Stimulated activated naive CD8-positive, alpha-beta T cell treated with anti-CD3 and anti-CD28 coated beads, Interleukin-15, Interleukin-2, amounts not matched to agents 100 ng/mL and 50 ng/mL, for 24 hours (primary cell): ENCODE results near the gene SOX10.
"Not testable (repeated sequence)": the region's sequence is repeated elsewhere in the genome, so short reads cannot be mapped to it uniquely, and the experiment has no call there.

Experiments used
- H3K27ac Mint-ChIP-seq: one replicate; pipeline ENCODE4 v1.8.0; 2021; ENCODE audit warnings: mild to moderate bottlenecking, mixed read lengths
- H3K27me3 Mint-ChIP-seq: one replicate; pipeline ENCODE4 v1.8.0; 2021; ENCODE audit warnings: mixed read lengths
- H3K36me3 Mint-ChIP-seq: one replicate; pipeline ENCODE4 v1.8.0; 2021; ENCODE audit warnings: low read depth, mixed read lengths
- H3K4me1 Mint-ChIP-seq: one replicate; pipeline ENCODE4 v1.8.0; 2021; ENCODE audit warnings: low read depth, mixed read lengths
- H3K4me3 Mint-ChIP-seq: one replicate; pipeline ENCODE4 v1.8.0; 2021; ENCODE audit warnings: mild to moderate bottlenecking, mixed read lengths
- H3K9me3 Mint-ChIP-seq: one replicate; pipeline ENCODE4 v1.8.0; 2021; ENCODE audit warnings: mixed read lengths

SOX10 gene

DNA sequence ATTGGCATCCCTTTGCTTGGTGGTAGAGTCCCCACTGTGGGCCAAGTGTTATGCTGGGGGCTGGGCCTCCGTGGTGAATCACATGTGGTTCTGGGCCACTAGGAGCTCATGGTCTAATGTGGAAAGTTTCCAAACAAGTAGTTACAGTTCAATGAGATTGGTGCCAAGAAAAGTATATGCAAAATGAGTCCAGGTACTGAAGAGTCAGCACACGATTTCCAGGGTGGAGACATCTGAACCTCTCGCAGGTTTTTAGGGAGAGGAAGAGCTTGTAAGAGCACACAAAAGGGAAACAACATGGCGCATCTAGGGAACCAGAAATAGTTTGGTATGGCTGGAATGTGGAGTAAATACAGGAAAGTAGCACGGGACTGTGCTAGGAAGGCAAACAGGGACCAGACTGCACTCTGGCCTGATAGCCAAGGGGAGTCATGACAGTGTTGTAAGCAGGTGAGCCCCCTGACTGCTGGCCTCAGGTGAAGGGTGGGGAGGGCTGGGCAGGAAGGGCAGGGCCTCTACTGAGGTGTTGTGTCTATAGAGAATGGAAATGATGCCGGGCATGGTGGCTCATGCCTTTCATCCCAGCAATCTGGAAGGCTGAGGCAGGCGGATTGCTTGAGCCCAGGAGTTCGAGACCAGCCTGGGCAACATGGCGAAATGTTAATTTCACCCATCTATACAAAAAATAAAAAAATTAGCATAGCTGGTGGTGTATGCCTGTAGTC, 18.3 kb downstream of the SOX10 start:
- peaks cover 3% of the 10 kb centered on the region for H3K4me1 Mint-ChIP-seq
- H3K36me3 Mint-ChIP-seq, result peaks cover 56% of the 10 kb centered on the region
- no peaks in the 10 kb centered on the region for H3K27me3 Mint-ChIP-seq
- no peaks in the 10 kb centered on the region for H3K9me3 Mint-ChIP-seq
- H3K4me3 Mint-ChIP-seq, result no peak overlapping the region
- H3K27ac Mint-ChIP-seq, result no peak overlapping the region

DNA sequence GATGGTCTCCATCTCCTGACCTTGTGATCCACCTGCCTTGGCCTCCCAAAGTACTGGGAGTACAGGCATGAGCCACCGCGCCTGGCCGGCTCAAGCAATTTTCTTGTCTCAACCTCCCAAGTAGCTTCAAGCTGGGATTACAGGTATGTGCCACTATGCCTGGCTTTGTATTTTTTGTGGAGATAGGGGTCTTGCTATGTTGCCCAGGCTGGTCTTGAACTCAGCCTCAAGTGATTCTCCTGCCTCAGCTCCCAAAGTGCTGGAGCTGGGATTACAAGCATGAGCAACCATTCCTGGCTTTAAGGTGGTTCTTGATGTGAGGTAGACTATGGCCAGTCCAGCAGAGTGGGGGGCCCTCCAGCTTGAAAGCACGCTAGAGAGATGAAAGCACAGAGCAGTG, 23.3 kb downstream of the SOX10 start:
- Mint-ChIP-seq H3K27ac (no peak overlapping the region), H3K4me3 (no peak overlapping the region), H3K9me3 (no peaks in the 10 kb centered on the region), H3K4me1 (peaks cover 12% of the 10 kb centered on the region), H3K36me3 (peaks cover 62% of the 10 kb centered on the region), H3K27me3 (no peaks in the 10 kb centered on the region)

DNA sequence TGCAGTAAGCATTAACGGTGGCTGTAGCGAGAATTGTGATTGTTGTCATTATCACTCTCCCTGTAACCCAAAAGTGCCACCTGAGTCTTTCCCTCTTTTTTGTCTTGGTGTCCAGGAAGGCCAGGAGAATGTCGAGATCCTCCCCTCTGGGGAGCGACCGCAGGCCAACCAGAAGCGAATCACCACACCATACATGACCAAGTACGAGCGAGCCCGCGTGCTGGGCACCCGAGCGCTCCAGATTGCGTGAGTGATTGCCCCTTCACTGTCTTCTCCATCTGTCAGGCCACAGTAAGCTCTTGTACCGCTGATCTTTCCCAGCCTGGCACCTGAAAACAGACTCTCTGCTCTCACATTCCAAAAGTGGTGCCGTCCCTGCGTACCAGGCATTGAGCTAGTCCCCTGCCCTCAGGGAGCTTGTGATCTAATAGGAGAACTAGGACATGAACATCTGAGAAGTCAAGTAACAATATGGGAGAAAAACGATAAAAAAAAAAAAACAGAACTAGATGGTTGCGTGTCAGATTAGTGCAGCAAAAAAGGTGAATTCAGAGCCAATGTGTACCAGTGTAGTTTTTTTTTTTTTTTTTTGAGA, 25.0 kb downstream of the SOX10 start:
- H3K4me1 Mint-ChIP-seq, result peaks cover 21% of the 10 kb centered on the region
- no peaks in the 10 kb centered on the region for H3K27me3 Mint-ChIP-seq
- H3K4me3 Mint-ChIP-seq, result no peak overlapping the region
- no peak overlapping the region for H3K27ac Mint-ChIP-seq
- H3K36me3 Mint-ChIP-seq, result peaks cover 59% of the 10 kb centered on the region
- no peaks in the 10 kb centered on the region for H3K9me3 Mint-ChIP-seq

DNA sequence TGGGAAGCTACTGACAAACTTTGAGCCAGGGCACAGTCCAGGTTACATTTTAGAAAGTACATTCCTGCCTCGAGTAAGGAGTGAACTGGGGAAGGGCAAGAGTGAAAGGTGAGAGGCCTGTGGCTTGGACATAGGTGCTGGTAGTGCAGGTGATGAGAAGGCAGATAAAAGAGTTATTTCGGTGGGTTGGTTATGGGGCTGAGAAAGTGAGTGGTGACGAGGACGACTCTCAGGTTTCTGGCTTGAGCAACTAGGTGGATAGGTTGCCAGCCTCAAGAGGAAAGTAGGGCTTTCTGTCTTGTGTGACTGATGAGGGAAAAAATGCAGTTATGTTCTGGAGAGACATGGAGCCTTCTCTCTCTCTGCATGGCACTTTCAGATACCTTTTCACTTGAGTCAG, 27.1 kb downstream of the SOX10 start:
- H3K27ac Mint-ChIP-seq, result peak overlapping the region; percentile 63
- peaks cover 57% of the 10 kb centered on the region for H3K36me3 Mint-ChIP-seq

DNA sequence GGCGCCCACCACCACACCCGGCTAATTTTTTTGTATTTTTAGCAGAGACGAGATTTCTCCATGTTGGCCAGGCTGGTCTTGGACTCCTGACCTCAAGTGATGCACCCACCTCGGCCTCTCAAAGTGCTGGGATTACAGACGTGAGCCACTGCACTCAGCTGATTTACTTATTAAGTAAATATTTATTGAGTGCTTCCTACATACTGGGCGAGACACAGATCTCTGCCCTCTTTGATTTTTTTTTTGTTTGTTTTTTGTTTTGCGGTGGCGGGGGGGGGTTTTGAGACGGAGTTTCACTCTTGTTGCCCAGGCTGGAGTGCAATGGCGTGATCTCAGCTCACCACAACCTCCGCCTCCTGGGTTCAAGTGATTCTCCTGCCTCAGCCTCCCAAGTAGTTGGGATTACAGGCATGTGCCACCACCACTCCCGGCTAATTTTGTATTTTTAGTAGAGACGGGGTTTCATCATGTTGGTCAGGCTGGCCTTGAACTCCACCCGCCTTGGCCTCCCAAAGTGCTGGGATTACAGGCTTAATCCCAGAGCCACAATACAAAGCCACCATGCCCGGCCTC, 28.4 kb downstream of the SOX10 start:
- Mint-ChIP-seq H3K27me3 (peaks cover 14% of the 10 kb centered on the region), H3K36me3 (peaks cover 46% of the 10 kb centered on the region), H3K4me1 (peaks cover 31% of the 10 kb centered on the region)
- H3K4me3 Mint-ChIP-seq, H3K9me3 Mint-ChIP-seq, H3K27ac Mint-ChIP-seq: not testable (repeated sequence)

More for the DNA sequence above, 27.1 kb downstream of the SOX10 start:
- Mint-ChIP-seq H3K4me3 (no peak overlapping the region), H3K27me3 (peaks cover 10% of the 10 kb centered on the region), H3K9me3 (no peaks in the 10 kb centered on the region), H3K4me1 (peaks cover 31% of the 10 kb centered on the region)

DNA sequence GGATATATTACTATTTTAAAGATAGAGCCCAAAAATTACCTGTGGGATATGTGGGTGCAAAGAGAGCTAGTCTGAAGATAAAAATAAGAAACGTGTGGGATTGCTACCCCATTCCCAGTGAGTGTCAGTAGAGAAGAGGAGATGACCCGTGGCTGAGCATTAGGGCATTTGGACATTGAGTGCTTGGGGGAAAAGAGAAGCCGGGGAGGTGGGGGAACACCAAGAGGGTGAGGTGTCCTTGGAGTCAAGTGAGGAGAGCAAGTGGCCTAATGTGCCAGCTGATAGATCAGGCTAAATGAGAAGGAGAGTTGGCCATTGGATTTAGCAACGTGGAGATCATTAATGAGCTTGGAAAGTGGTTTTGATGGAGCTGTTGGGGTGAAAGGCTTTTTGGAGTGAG, 29.7 kb downstream of the SOX10 start:
- H3K27me3 Mint-ChIP-seq, result peaks cover 14% of the 10 kb centered on the region
- H3K9me3 Mint-ChIP-seq, result no peaks in the 10 kb centered on the region
- H3K27ac Mint-ChIP-seq, result peak overlapping the region; percentile 75
- peaks cover 40% of the 10 kb centered on the region for H3K36me3 Mint-ChIP-seq
- H3K4me1 Mint-ChIP-seq, result peaks cover 31% of the 10 kb centered on the region
- H3K4me3 Mint-ChIP-seq, result peak overlapping the region; percentile 99

DNA sequence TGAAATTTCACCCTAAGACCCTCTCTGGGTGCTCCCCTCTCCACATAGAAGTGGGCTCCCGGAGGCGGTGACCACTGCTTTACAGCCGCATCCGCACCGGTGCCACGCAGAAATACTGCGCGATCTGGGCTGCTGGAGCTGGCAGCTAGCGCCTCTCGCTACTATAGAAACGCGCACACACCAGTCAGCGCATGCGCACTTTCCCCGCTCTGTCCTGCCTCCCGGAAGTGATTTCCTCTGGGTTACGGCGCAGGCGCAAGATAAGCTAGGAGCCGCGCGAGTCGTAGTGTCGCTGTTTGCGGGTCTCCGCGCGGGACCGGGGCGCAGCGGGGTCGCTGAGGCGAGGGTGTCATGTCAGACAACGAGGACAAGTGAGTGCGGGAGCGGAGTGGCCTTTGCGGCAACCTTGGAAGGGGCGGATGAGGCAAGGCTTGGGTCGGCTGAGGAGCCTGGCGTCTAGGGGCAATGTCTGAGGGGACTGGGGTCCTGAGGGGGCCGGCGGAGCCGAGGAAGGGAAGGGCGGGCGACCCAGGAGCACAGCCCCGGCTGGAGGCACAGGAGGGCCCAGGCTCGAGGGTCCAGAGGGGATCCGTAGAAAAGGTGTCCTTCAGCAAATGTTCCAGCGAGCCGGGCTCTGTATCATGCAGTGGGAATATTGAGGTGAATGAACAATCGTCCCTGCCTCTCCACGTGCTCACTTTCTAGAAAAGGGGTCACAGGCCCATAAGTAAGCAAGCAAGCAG, 30.7 kb downstream of the SOX10 start, which contains the start of the genes C22orf23 and POLR2F:
Gene C22orf23 (minus strand): TSS at position 165 of the 743 bp plus-strand sequence. CDS start 452 bp downstream, outside the sequence.
Gene POLR2F (plus strand): TSS at position 263 of the 743 bp plus-strand sequence. CDS start 89 bp downstream, at position 352.
- peaks cover 31% of the 10 kb centered on the region for H3K4me1 Mint-ChIP-seq
- H3K27me3 Mint-ChIP-seq, result peaks cover 14% of the 10 kb centered on the region
- H3K4me3 Mint-ChIP-seq, result peak within 1 kb of the TSS; percentile 99
- H3K27ac Mint-ChIP-seq, result peak within 1 kb of the TSS; percentile 97
- H3K36me3 Mint-ChIP-seq, result peaks cover 29% of the 10 kb centered on the region
- H3K9me3 Mint-ChIP-seq, result no peaks in the 10 kb centered on the region

DNA sequence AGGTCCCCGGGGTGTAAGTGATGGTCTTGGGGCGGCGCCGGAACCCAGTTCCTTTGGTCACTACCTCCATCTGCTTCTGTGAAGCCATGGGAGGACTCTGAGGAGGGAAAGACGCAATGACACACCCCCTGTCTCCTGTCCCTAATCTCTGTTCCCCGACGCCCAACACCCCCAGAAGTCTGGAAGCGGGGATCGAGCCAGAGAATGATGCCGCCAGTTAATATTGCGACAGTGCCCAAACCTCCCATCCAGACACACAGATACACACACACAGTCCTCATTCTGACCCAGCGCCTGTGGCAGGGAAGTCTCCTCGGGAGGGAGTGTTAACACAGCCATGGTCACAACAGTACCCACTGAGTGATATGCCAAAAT, 31.3 kb downstream of the SOX10 start:
- peak overlapping the region; percentile 72 for H3K27ac Mint-ChIP-seq
- H3K36me3 Mint-ChIP-seq, result peaks cover 25% of the 10 kb centered on the region
- peaks cover 14% of the 10 kb centered on the region for H3K27me3 Mint-ChIP-seq
- no peaks in the 10 kb centered on the region for H3K9me3 Mint-ChIP-seq
- peak overlapping the region; percentile 99 for H3K4me3 Mint-ChIP-seq
- H3K4me1 Mint-ChIP-seq, result peaks cover 31% of the 10 kb centered on the region

DNA sequence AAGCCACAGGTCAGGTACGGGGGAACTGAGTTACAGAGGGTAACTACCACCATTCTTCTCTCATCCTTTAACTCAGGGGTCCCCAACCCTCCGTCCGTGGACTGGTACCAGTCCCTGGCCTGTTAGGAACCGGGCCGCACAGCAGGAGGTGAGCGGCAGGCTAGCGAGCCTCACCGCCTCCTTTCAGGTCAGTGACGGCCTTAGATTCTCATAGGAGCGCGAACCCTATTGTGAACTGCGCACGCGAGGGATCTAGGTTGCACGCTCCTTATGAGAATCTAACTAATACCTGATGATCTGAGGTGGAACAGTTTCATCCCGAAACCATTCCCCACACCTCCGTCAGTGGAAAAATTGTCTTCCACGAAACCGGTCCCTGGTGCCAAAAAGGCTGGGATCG, 31.7 kb downstream of the SOX10 start:
- Mint-ChIP-seq H3K36me3 (peaks cover 21% of the 10 kb centered on the region), H3K4me3 (peak overlapping the region; percentile 99), H3K4me1 (peaks cover 31% of the 10 kb centered on the region), H3K27me3 (peaks cover 14% of the 10 kb centered on the region)
- H3K9me3 Mint-ChIP-seq, H3K27ac Mint-ChIP-seq: not testable (repeated sequence)

DNA sequence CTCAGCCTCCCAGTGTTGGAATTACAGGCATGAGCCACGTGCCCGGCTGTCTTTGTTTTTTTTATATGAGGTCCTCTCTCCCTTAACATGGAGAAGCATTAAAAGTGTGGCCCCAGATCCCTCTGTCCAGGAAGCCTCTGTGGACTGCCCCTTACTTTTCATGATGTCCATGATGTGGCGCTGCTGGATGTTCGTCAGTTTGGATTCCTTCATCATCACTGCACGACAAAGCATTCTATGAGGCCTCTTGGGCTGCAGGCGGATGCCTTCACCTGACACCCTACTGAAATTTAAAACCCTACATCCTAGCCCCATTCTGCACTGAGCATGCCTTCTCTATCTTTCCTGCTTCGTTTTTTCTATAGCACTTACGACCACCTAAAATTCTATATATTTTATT, 33.0 kb downstream of the SOX10 start:
- H3K27me3 Mint-ChIP-seq, result peaks cover 14% of the 10 kb centered on the region
- H3K4me1 Mint-ChIP-seq, result peaks cover 21% of the 10 kb centered on the region
- no peaks in the 10 kb centered on the region for H3K9me3 Mint-ChIP-seq
- H3K27ac Mint-ChIP-seq, result no peak overlapping the region
- H3K36me3 Mint-ChIP-seq, result peaks cover 9% of the 10 kb centered on the region
- no peak overlapping the region for H3K4me3 Mint-ChIP-seq

DNA sequence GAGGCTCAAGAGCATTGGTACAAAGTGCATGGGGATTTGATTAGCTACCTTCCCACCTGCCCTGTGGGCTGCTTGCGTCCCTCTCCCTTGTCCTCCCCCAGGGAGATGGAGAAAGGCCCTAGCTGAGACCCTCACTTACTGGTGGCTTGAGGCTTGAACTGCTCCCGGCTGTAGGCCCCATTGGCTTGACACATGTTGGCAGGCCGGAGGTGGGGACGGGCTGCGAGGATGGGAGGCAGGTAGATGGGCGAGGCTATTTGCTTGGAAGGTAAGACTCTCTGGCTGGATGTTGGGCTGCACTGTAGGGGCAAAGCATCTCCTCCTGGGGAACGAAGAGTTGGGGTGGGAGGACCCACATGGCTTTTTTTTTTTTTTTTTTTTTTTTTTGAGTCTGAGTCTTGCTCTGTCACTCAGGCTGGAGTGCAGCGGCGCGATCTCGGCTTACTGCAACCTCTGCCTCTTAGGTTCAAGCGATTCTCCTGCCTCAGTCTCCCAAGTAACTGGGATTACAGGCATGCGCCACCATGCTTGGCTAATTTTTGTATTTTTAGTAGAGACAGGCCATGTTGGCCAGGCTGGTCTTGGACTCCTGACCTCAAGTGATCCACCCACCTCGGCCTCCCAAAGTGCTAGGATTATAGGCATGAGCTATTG, 37.1 kb downstream of the SOX10 start:
- not testable (repeated sequence) for H3K36me3 Mint-ChIP-seq, H3K9me3 Mint-ChIP-seq

DNA sequence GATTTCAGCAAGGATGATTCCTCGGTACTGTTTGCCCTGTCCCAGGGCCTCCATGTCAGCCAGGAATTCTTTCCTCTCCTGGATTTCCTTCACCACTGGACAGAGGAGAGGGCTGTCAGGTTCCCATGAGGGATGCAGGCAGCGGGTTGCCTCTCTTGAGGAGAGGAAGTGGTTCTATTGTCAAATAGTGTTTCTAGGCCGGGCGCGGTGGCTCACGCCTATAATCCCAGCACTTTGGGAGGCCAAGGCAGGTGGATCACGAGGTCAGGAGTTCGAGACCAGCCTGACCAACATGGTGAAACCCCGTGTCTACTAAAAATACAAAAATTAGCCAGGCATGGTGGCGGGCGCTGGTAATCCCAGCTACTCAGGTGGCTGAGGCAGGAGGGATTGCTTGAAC, 39.9 kb downstream of the SOX10 start:
- H3K27me3 Mint-ChIP-seq, H3K4me1 Mint-ChIP-seq, H3K27ac Mint-ChIP-seq, H3K36me3 Mint-ChIP-seq, H3K4me3 Mint-ChIP-seq, H3K9me3 Mint-ChIP-seq: not testable (repeated sequence)

More for the DNA sequence above, 37.1 kb downstream of the SOX10 start:
- not testable (repeated sequence) for H3K4me3 Mint-ChIP-seq, H3K27me3 Mint-ChIP-seq, H3K27ac Mint-ChIP-seq, H3K4me1 Mint-ChIP-seq

DNA sequence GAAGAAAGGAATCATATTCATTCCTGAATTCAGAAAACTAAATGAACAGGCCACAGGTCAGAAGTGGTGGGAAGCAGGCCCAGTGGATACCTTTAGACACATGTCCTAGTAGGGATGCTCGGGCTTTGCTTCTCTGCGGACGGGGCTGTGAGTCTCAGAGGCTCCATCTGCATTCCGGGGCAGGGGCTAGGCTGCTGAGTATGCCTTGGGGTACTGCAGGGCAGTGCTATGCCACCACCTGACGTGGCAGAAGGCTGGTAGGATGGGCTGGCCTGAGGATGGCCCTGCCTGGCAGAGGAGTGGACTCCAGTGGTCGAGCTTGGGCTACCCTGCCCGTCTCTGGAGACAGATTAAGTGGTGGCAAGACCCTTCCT, 40.5 kb downstream of the SOX10 start:
- H3K27ac Mint-ChIP-seq, result no peak overlapping the region
- H3K9me3 Mint-ChIP-seq, result no peaks in the 10 kb centered on the region
- no peak overlapping the region for H3K4me3 Mint-ChIP-seq
- H3K36me3 Mint-ChIP-seq, result no peaks in the 10 kb centered on the region
- no peaks in the 10 kb centered on the region for H3K4me1 Mint-ChIP-seq
- no peaks in the 10 kb centered on the region for H3K27me3 Mint-ChIP-seq

DNA sequence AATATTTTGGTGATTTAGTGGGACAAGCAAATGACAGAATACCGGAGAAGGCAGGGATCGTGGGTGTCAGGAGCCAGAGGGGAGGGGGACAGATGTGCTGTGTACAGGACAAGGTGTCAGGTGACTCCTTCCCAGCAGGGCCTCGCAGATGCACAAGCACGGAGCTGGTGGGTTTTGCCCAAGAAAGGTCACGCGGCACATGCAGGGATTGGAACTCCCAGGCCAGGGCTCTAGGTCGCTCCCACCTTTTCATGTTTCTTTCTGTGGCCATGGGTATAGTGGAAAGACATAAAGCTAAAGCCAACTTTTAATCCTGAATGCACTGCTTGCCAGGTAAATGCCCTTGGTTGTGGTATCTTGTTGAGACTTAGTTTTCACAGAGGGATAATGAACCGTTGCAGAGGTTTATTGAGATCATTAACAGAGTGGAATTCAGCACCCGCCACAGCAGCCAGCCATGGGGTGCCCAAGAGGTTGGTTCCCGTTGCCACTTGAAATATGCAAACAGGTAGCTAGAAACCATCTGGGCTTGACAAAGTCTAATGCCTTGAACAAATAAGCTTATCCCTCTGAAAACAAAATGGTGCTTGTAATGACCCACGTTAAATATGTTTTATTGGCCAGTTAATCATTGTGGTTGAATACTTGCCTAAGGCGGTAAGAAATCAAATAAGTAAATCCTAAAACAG, 41.1 kb downstream of the SOX10 start:
- Mint-ChIP-seq H3K36me3 (no peaks in the 10 kb centered on the region), H3K4me3 (no peak overlapping the region), H3K9me3 (no peaks in the 10 kb centered on the region), H3K27ac (no peak overlapping the region), H3K4me1 (no peaks in the 10 kb centered on the region), H3K27me3 (no peaks in the 10 kb centered on the region)
